ENCODE results near the gene TBC1D17. TPM values are rescaled to one million over a fixed set of nuclear protein-coding genes. Genes with fewer than 3 reads are reported as not detected.

Gene TBC1D17
- total and polyA plus RNA-seq, 2 of the 13 experiments (the other 11 are each of a cell fraction or from before 2014, with no cell fraction given), result 9.7 to 16.9 TPM

GRCh38 chr19:49850487-49851342 is 26.8 kb upstream of the TBC1D17 start, which contains the start of gene PTOV1 (continued):
- TF ChIP-seq DRAP1 (CRISPR knock-in tag; IDR thresholded peaks at IDR 0.05) (peak; percentile 46), ZNF570 (CRISPR knock-in tag; IDR thresholded peaks at IDR 0.05; ENCODE audit: borderline replicate concordance) (no peak), ZFX (CRISPR knock-in tag; IDR thresholded peaks at IDR 0.05; ENCODE audit: low read depth) (peak; percentile 97), ZNF576 (CRISPR knock-in tag; IDR thresholded peaks at IDR 0.05) (no peak), POLR2AphosphoS2 (IDR thresholded peaks at IDR 0.05; ENCODE audit: low read depth, low read length) (no peak), NFYB (CRISPR knock-in tag; IDR thresholded peaks at IDR 0.05) (no peak; the same call in 1 of the 2 replicates), ZNF121 (CRISPR knock-in tag; IDR thresholded peaks at IDR 0.05) (0 out of 2 replicates have a peak, but pooled peaks have one; percentile 10), ZNF260 (CRISPR knock-in tag; IDR thresholded peaks at IDR 0.05; ENCODE audit: borderline replicate concordance, low read depth) (no peak), CBX1 (IDR thresholded peaks at IDR 0.05; ENCODE audit: low read depth) (no peak), XRCC5 (optimal IDR thresholded peaks at IDR 0.05; ENCODE audit: low read length) (no peak), RBM39 (IDR thresholded peaks at IDR 0.05; ENCODE audit: low read depth, low read length, poor library complexity, severe bottlenecking) (peak; percentile 28), ZFAT (CRISPR knock-in tag; conservative IDR thresholded peaks at IDR 0.05) (no peak), RBM22 (optimal IDR thresholded peaks at IDR 0.05; ENCODE audit: low read length) (no peak), DR1 (CRISPR knock-in tag; IDR thresholded peaks at IDR 0.05) (no peak), HBP1 (CRISPR knock-in tag; IDR thresholded peaks at IDR 0.05; ENCODE audit: low read depth) (no peak), SIX1 (CRISPR knock-in tag; IDR thresholded peaks at IDR 0.05; ENCODE audit: borderline replicate concordance) (no peak), ZC3H4 (CRISPR knock-in tag; IDR thresholded peaks at IDR 0.05; ENCODE audit: borderline replicate concordance) (no peak), ESRRA (CRISPR knock-in tag; IDR thresholded peaks at IDR 0.05; ENCODE audit: low read depth) (no peak), DDIT3 (CRISPR knock-in tag; IDR thresholded peaks at IDR 0.05) (no peak), ZNF703 (CRISPR knock-in tag; IDR thresholded peaks at IDR 0.05; ENCODE audit: borderline replicate concordance) (no peak), CC2D1A (CRISPR knock-in tag; IDR thresholded peaks at IDR 0.05) (no peak), PHF21A (CRISPR knock-in tag; IDR thresholded peaks at IDR 0.05) (no peak), ZNF414 (CRISPR knock-in tag; IDR thresholded peaks at IDR 0.05) (no peak), ZNF224 (CRISPR knock-in tag; IDR thresholded peaks at IDR 0.05) (no peak; the same call in 1 of the 2 replicates), GATA4 (IDR thresholded peaks at IDR 0.05; ENCODE audit: borderline replicate concordance, low read depth) (no peak), SRSF1 (optimal IDR thresholded peaks at IDR 0.05; ENCODE audit: low read depth, low read length) (no peak)
